Measurements from ENCODE around the gene ADGRL3. TPM values are rescaled to one million over a fixed set of nuclear protein-coding genes. Genes with fewer than 3 reads are reported as not detected.

Gene ADGRL3
- total RNA-seq, 1 donor from 2014 or later: 44.8 TPM

DNA sequence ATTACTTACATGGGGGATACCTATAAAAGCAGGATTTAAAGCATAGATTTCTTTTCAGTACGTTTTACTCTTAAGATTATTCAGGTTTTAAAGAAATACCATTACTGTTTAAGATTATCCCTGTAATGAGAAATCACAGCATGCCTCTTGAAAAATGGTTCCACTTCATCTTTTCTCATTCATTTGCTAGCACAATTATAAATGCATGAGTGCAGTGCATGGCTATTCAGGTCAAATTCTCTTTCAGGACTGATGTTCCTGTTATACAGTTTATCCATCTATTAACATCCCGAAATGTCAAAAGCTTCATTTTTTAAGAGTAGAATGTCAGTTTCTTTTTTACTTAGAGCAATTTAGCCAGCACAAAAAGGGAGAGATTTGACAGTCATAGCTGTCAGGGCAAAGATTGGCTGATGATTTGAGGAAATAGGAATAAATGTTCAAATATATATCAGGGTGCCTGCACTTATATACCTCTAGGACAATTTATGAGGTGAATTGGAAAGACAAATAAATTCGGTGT, 135.2 kb downstream of the ADGRL3 start:
- Mint-ChIP-seq H3K36me3 (ENCODE audit: low read depth, unreplicated experiment) (no peaks in the 10 kb centered on the region), H3K27ac (ENCODE audit: unreplicated experiment) (no peak overlapping the region)
- no peak for DNase-seq (ENCODE audit: low spot score)

DNA sequence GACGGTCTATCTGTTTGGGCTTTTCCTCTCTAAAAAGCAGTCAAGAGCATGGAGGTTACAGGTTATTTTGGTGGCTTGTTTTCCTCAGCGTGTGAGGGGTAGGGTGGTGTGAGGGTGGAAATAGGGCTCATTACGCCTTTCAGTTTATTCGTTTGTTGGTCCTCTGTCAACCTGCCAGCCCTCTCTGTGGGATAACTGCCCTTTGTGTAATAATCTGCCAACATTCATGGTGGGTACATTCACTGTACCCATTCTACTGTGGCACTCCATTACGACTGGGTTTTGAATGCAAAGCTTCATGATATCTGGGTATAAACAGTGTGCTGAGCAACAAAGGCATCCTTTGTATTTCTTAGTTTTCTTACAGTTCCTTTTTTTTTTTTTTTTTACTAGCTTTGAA, 136.4 kb downstream of the ADGRL3 start:
- Mint-ChIP-seq H3K27me3 (ENCODE audit: unreplicated experiment) (no peaks in the 10 kb centered on the region), H3K4me3 (ENCODE audit: unreplicated experiment) (no peak overlapping the region), H3K4me1 (ENCODE audit: unreplicated experiment) (peaks cover 20% of the 10 kb centered on the region), H3K27ac (ENCODE audit: unreplicated experiment) (peak overlapping the region; percentile 9), H3K36me3 (ENCODE audit: low read depth, unreplicated experiment) (no peaks in the 10 kb centered on the region), H3K9me3 (ENCODE audit: unreplicated experiment) (no peaks in the 10 kb centered on the region)
- TF ChIP-seq, protein P1, sequence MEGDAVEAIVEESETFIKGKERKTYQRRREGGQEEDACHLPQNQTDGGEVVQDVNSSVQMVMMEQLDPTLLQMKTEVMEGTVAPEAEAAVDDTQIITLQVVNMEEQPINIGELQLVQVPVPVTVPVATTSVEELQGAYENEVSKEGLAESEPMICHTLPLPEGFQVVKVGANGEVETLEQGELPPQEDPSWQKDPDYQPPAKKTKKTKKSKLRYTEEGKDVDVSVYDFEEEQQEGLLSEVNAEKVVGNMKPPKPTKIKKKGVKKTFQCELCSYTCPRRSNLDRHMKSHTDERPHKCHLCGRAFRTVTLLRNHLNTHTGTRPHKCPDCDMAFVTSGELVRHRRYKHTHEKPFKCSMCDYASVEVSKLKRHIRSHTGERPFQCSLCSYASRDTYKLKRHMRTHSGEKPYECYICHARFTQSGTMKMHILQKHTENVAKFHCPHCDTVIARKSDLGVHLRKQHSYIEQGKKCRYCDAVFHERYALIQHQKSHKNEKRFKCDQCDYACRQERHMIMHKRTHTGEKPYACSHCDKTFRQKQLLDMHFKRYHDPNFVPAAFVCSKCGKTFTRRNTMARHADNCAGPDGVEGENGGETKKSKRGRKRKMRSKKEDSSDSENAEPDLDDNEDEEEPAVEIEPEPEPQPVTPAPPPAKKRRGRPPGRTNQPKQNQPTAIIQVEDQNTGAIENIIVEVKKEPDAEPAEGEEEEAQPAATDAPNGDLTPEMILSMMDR (IDR thresholded peaks at IDR 0.05; ENCODE audit: unreplicated experiment): no peak
- DNase-seq (ENCODE audit: low spot score): no peak

More for the DNA sequence above, 135.2 kb downstream of the ADGRL3 start:
- Mint-ChIP-seq H3K4me1 (ENCODE audit: unreplicated experiment) (peaks cover 20% of the 10 kb centered on the region), H3K27me3 (ENCODE audit: unreplicated experiment) (no peaks in the 10 kb centered on the region), H3K9me3 (ENCODE audit: unreplicated experiment) (no peaks in the 10 kb centered on the region), H3K4me3 (ENCODE audit: unreplicated experiment) (no peak overlapping the region)
- TF ChIP-seq, protein P1 (IDR thresholded peaks at IDR 0.05; ENCODE audit: unreplicated experiment): no peak

DNA sequence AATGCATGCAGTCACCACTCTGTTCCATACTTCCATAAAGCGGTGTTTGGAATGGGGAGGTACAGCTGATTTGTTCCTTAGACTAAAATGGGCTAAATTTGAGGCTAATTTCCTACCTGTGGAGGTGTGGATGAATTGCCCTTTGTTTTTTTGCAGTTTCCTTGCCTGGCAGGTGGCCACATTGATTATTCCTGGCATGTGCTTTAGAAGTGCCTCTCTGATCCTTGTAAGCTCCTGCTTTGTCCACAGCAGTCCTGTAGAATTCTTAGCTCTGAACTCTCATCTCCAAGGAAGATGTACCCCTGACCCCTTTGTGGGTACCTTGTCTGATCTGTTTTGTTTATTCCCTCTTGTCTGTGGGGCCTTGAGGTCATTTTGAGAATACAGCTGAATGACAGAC, 136.8 kb downstream of the ADGRL3 start:
- no peaks in the 10 kb centered on the region for H3K36me3 Mint-ChIP-seq (ENCODE audit: low read depth, unreplicated experiment)

DNA sequence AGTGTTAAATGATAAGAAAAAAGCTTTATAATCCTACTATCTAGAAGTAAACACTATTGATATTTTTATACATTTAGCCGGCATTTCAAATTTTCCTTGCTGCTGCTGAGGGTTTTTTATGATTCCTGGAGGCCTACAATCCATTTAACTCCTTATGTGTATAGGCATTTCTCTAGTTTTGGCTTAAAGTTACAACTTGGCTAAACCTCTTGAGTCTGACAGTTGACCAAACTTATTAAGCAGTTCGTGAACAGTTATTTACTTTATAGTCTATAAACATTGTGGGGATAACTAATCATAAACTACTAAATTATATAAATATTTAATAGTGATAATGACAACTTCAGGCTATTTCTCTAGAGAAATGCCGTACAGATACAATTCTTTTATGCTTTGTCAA, 141.9 kb downstream of the ADGRL3 start:
- no peak overlapping the region for H3K4me3 Mint-ChIP-seq (ENCODE audit: unreplicated experiment)
- TF ChIP-seq, protein P1 (IDR thresholded peaks at IDR 0.05; ENCODE audit: unreplicated experiment): no peak
- H3K9me3 Mint-ChIP-seq (ENCODE audit: unreplicated experiment): no peaks in the 10 kb centered on the region
- H3K27me3 Mint-ChIP-seq (ENCODE audit: unreplicated experiment): peaks cover 2% of the 10 kb centered on the region
- no peaks in the 10 kb centered on the region for H3K36me3 Mint-ChIP-seq (ENCODE audit: low read depth, unreplicated experiment)
- DNase-seq (ENCODE audit: low spot score): no peak
- no peak overlapping the region for H3K27ac Mint-ChIP-seq (ENCODE audit: unreplicated experiment)
- peaks cover 11% of the 10 kb centered on the region for H3K4me1 Mint-ChIP-seq (ENCODE audit: unreplicated experiment)

More for the DNA sequence above, 136.8 kb downstream of the ADGRL3 start:
- DNase-seq (ENCODE audit: low spot score): no peak
- H3K27ac Mint-ChIP-seq (ENCODE audit: unreplicated experiment): peak overlapping the region; percentile 79
- no peaks in the 10 kb centered on the region for H3K9me3 Mint-ChIP-seq (ENCODE audit: unreplicated experiment)
- no peak overlapping the region for H3K4me3 Mint-ChIP-seq (ENCODE audit: unreplicated experiment)
- peaks cover 20% of the 10 kb centered on the region for H3K4me1 Mint-ChIP-seq (ENCODE audit: unreplicated experiment)
- H3K27me3 Mint-ChIP-seq (ENCODE audit: unreplicated experiment): no peaks in the 10 kb centered on the region
- TF ChIP-seq, protein P1 (IDR thresholded peaks at IDR 0.05; ENCODE audit: unreplicated experiment): no peak

DNA sequence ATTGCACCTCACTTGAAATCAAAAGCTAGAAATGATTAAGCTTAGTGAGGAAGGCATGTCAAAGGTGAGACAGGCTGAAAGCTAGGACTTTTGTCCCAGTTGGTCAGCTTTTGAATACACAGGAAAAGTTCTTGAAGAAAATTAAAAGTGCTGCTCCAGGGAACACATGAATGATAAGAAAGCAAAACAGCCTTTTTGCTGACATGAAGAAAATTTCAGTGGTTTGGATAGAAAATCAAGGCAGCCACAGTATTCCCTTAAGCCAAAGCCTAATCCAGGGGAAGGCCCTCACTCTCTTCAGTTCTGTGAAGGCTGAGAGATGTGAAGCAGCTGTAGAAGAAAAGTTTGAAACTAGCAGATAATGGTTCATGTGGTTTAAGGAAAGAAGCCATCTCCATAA, 150.8 kb downstream of the ADGRL3 start:
- TF ChIP-seq, protein P1 (IDR thresholded peaks at IDR 0.05; ENCODE audit: unreplicated experiment): no peak
- H3K27me3 Mint-ChIP-seq (ENCODE audit: unreplicated experiment): no peaks in the 10 kb centered on the region
- no peaks in the 10 kb centered on the region for H3K4me1 Mint-ChIP-seq (ENCODE audit: unreplicated experiment)
- H3K4me3 Mint-ChIP-seq (ENCODE audit: unreplicated experiment): no peak overlapping the region
- no peaks in the 10 kb centered on the region for H3K9me3 Mint-ChIP-seq (ENCODE audit: unreplicated experiment)
- no peak overlapping the region for H3K27ac Mint-ChIP-seq (ENCODE audit: unreplicated experiment)
- DNase-seq (ENCODE audit: low spot score): no peak
- H3K36me3 Mint-ChIP-seq (ENCODE audit: low read depth, unreplicated experiment): no peaks in the 10 kb centered on the region

Data from endothelial cell (in vitro differentiated cells).